GM10266 (cell line): ENCODE data around the gene SLC22A23.

Experiments used
- DNase-seq: peaks from one replicate; pipeline ENCODE4 v3.0.0; 2012; ENCODE audit errors: extremely low spot score
- CTCF ChIP-seq: IDR thresholded peaks from 2 replicates; pipeline ENCODE4 v1.5.1; 2012; ENCODE audit warnings: mild to moderate bottlenecking, low read depth; ENCODE audit not compliant: control insufficient read depth, insufficient read depth; ENCODE audit errors: missing control alignments

The SLC22A23 gene

DNA sequence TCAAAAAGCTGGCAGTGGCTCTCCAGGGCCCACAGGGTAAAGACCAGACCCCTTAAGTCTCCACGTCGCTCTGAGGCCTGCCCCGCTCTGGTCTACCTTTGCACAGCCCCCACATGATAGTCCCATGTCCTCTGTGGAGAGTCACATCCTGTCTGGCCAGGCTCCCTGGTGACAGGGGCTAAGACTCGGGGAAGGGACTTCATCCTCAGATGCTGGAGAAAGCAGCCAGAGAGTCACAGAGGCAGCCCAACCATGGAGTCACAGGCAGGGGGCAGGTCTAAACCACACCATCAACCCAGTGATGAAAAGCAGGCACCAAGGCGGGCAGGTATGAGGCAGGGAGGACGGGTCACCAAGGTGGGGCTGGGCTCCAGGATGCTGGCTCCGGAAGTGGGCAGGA, 62.2 kb downstream of the SLC22A23 start:
- DNase-seq: no peak
- TF ChIP-seq CTCF: no peak

DNA sequence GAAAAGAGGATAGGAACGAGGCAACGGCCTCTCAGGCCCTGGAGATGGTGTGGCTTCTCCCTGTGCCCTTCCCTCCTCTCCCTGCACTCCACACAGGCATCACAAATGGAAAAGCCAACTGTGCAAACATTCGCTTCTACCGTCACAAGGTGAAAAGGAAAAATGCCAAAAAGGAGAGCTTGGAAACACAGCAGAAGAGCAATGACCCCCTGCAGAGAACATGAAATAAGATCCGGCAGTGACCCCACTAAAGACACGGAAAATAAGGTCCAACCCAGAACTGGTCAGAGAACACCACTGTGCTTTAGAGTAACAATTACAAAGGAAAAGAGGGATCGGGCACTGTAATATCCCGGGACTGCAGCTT, 63.0 kb downstream of the SLC22A23 start:
- no peak for TF ChIP-seq CTCF
- no peak for DNase-seq

DNA sequence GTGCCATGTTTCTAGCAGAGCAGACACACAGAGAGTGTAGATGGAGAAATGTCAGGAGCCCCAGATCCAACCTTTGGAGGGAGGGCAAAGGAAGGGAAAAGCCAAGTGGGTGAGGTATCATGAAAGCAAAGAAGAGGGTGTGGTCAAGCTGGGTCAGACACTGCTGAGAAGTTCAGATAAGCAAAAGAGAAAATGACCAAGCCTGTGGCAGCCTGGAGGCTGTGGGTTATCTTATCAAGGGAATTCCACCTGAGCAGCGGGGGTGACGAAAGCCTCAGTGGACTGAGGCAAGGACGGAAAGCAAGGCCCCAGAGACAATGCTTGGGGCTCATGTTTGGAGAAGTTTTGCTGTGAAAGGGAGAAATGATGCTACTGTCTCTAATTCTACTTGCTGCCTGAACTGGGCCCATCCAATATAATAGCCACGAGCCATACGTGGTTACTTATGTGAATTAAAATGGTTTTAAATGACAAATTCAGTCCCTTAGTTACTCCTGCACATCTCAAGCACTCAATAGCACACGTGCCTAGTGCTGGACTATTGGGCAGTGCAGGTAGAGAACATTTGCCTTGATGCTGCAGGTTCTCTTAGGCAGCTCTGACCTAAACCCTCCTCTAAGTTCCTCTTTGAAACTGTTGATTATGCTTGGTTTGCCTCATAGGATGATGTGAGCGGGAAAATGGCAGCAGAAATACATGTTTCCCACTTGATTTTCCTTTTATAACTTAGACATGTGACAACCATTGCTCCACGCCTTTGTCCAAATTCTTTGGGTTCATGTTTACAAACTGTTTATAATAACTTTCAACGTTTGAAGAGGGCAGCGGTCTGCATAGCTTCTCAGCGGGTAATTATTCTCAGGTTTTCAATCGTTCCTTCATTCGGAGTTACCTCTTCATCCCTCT, 63.7 kb downstream of the SLC22A23 start:
- DNase-seq: no peak
- TF ChIP-seq CTCF: no peak

DNA sequence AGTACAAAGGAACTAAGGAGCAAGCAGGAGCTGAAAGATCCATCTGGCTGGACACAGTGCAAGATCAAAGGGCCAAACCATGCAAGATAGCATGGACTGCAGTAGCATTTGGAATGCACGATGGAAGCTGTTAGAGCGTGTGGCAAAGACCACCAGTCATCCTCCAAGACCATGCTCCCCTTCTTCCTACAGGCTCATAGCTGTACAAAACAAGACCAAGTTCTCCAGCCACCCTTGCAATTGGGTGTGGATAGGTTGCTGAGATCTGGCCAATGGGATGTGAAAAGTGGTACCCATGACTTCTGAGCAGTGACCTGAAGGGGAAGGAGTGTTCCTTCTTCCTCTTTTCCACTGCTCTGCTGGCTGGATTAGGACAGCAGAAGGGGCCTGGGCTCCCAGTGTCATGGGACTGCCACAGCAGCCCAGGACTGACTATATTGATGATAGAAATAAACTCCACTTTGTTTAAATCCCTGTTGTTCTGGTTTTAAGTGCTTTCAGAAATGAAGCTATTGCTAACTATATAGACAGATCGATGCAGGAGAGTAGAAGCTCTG, 64.9 kb downstream of the SLC22A23 start:
- TF ChIP-seq CTCF: no peak

GRCh38 chr6:3390698-3391097, 66.2 kb downstream of the SLC22A23 start:
- no peak for TF ChIP-seq CTCF
- DNase-seq: no peak

More for the DNA sequence above, 64.9 kb downstream of the SLC22A23 start:
- DNase-seq: no peak

DNA sequence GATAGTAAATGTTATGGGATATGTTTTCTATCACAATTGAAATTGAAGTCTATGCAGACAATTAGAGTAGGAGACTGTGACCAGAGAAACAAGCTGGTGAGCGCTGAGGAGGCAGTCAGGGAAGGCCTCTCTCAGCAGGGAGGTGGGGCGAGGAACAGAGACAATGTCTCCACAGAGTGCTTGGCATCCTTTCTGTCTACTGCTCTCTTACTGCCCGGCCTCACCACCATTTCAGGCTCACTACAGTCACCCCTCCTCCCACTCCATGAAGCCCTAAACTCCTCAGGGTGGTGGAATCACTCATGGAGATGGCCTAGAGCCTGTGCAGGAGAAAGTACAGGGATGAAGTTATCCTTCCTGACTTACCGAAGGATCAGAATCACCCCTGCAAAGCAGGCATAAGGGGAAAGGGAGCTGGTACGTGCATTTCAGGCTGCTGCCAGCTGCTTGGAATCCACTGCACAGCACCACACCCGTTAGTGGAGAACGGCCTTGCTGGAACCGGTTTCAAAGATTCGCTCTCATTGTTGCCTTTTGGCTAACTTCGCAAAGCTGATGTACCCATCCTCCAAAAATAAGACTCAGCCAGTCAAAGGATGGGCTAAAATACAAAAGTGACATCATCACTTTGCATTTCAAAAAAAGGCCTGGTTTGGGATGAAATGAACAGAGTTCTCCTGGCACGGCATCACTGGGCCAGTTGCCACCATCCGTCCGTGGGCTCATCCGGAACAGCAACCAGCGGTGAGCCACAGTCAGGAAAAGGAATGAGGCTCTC, 67.3 kb downstream of the SLC22A23 start:
- no peak for TF ChIP-seq CTCF
- DNase-seq: no peak
